Adrenal gland (tissue), 12 donors: ENCODE measurements around the gene KCNMA1. TPM values are rescaled to one million over a fixed set of nuclear protein-coding genes. Genes with fewer than 3 reads are reported as not detected.

Experiments
- DNase-seq, 7 donors: peaks; one replicate each; pipeline ENCODE4 v3.0.0-alpha.2; 2019 to 2020
- H3K27ac ChIP-seq, 5 donors: fragments of 200-600 bp; sonication (generic) in 4 of 5; 1 replicate in 3 of 5; 2 replicates in 2 of 5; pipeline versions ENCODE4 v1.5.1 to v1.8.0; 2016 to 2020; ENCODE audit warnings: mild to moderate bottlenecking in 1 of 5
- H3K27me3 ChIP-seq: fragments of 200-600 bp; 2 replicates; pipeline ENCODE4 v1.8.0; 2021
- H3K36me3 ChIP-seq, 2 donors: fragments of 200-600 bp; replicated peaks in 1 of 2; 1 replicate in 1 of 2; 2 replicates in 1 of 2; pipeline versions ENCODE4 v1.5.1 to v1.8.0; 2018 to 2022
- H3K4me1 ChIP-seq, 2 donors: fragments of 200-600 bp; replicated peaks in 1 of 2; 1 replicate in 1 of 2; 2 replicates in 1 of 2; pipeline versions ENCODE4 v1.5.1 to v1.8.0; 2018 to 2021
- H3K4me3 ChIP-seq, 4 donors: fragments of 200-600 bp; sonication (generic) in 3 of 4; one replicate each; pipeline ENCODE4 v1.5.1; 2016 to 2018
- H3K9me3 ChIP-seq, 3 donors: fragments of 200-600 bp; sonication (generic) in 1 of 3; replicated peaks in 1 of 3; 1 replicate in 2 of 3; 2 replicates in 1 of 3; pipeline versions ENCODE4 v1.5.1 to v1.8.0; 2016 to 2021
- POLR2A ChIP-seq, 2 donors: fragments of 450-650 bp; IDR thresholded peaks; one replicate each; pipeline ENCODE4 v1.6.1; 2017; ENCODE audit warnings: antibody characterized with exemption in 2 of 2, mild to moderate bottlenecking in 2 of 2, moderate library complexity in 1 of 2
- WGBS, 4 donors: extraction: QIAGEN DNeasy Blood & Tissue Kit in 2 of 4; methylation state at CpG; one replicate each; pipeline versions ENCODE4 v1.1.5 to v1.1.7; 2013 to 2017; 5-methylcytosine and 5-hydroxymethylcytosine counted together
- intact Hi-C, 2 donors: fragments of 100-400 bp; cut with DNase I; formaldehyde crosslinking; loops; one replicate each; pipeline versions ENCODE4 v1.14.1 to v1.15.0; 2022 to 2023
- polyA plus RNA-seq, 3 donors: library from polyadenylated mRNA; stranded (reverse); fragments of 200-250 nt in 2 of 3; fragments of 350-450 nt in 1 of 3; fragmentation: Illumina TruSeq in 1 of 3; extraction: RNeasy Lipid Tissue Mini Kit (QIAGEN cat#74804) in 1 of 3; gene quantifications; one replicate each; pipeline ENCODE4 v1.2.3, GENCODE V29; 2013 to 2014
- total RNA-seq, 9 donors: library from RNA; depleted of rRNA in 4 of 9; stranded (reverse); fragments of >200 nt in 4 of 9; fragments of 120-200 nt in 1 of 9; fragmentation: NEBNext Ultra II Directional in 1 of 9; extraction: Animal tissue kit (Norgen Biotek cat#: 25700) in 1 of 9; gene quantifications; one replicate each; pipeline versions ENCODE4 v1.1.0 to v1.2.4, GENCODE V29; 2013 to 2023
- TF ChIP-seq, protein P1 (sequence below), 6 experiments: fragments of 450-650 bp in 4 of 6; fragments of 200-600 bp in 2 of 6; sonication (generic) in 1 of 6; IDR thresholded peaks; 1 replicate in 5 of 6; 2 replicates in 1 of 6; pipeline versions ENCODE4 v1.5.1 to v1.8.0; 2016 to 2021; ENCODE audit warnings: antibody characterized with exemption in 6 of 6, mild to moderate bottlenecking in 2 of 6, moderate library complexity in 1 of 6
- donor health status: healthy with polysubstance abuse.
- donor health status: Bipolar disorder and iron deficiency.
- donor health status: DM: yes; HTN: yes; CAD: no.
- donor health status: DM: no; HTN: no; CAD: no.
- donor health status: DM: no; HTN: no; CAD: no.
- donor health status: DM: yes; HTN: yes; CAD: no.

The KCNMA1 gene
- total and polyA plus RNA-seq, 12 donors, result 6.4 to 37.7 (median 13.4) TPM

DNA sequence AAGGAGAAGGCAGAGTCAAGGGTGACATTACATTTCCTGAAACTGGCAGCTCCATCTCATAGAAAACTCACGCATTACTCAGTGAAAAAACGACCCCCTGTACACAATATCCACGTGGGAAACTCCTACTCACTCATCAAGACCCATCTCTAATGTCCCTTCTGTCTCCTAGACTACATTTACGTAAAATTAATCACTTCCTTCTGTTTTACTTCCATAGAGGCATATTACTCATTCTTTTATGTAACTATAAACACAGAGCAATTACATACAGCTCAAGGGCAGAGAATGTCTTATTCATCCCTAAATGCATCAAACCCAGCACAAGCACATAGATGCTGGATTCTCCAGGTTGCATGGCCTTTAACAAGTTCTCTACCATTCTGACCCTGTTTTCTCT is 281.8 kb downstream of the KCNMA1 start:
- peaks cover 0 to 11% of the 10 kb centered on the region in 2 donors for H3K4me1 ChIP-seq
- H3K27ac ChIP-seq, result no peak overlapping the region
- H3K4me3 ChIP-seq, result no peak overlapping the region
- intact Hi-C loops, result no loop called here
- H3K27me3 ChIP-seq, result no peaks in the 10 kb centered on the region
- no peaks in the 10 kb centered on the region for H3K9me3 ChIP-seq
- no peak for DNase-seq
- H3K36me3 ChIP-seq, result no peaks in the 10 kb centered on the region
- no peak for TF ChIP-seq POLR2A (IDR thresholded peaks at IDR 0.05)
- TF ChIP-seq, protein P1, sequence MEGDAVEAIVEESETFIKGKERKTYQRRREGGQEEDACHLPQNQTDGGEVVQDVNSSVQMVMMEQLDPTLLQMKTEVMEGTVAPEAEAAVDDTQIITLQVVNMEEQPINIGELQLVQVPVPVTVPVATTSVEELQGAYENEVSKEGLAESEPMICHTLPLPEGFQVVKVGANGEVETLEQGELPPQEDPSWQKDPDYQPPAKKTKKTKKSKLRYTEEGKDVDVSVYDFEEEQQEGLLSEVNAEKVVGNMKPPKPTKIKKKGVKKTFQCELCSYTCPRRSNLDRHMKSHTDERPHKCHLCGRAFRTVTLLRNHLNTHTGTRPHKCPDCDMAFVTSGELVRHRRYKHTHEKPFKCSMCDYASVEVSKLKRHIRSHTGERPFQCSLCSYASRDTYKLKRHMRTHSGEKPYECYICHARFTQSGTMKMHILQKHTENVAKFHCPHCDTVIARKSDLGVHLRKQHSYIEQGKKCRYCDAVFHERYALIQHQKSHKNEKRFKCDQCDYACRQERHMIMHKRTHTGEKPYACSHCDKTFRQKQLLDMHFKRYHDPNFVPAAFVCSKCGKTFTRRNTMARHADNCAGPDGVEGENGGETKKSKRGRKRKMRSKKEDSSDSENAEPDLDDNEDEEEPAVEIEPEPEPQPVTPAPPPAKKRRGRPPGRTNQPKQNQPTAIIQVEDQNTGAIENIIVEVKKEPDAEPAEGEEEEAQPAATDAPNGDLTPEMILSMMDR (IDR thresholded peaks at IDR 0.05), result no peak
- WGBS, 4 donors, result 61 to 71% (median 64%) methylated on average over 4 of the region's 4 CpGs

DNA sequence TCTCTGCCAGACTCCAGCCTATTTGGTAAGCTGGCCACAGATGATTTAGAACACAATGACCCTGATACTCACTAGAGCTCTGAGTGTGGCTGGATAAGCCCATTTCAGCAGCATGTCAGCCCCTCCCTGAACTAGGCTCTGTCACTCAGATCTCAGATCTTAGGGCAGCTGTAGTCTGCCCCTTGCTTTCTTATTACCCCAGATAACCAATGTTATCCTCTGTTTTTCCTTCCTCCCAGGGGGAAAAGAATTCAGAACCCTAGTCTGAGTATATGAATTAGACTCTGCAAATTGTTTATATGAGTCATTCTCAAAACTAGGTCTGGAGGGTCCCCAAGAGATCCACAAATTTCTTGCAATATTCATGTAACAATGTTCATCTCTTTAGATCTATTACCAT is 286.2 kb downstream of the KCNMA1 start:
- H3K27ac ChIP-seq, result peak overlapping the region in 3 of 5 donors; percentile 20 to 44 (median 28)
- peaks cover 0 to 13% of the 10 kb centered on the region in 2 donors for H3K4me1 ChIP-seq

DNA sequence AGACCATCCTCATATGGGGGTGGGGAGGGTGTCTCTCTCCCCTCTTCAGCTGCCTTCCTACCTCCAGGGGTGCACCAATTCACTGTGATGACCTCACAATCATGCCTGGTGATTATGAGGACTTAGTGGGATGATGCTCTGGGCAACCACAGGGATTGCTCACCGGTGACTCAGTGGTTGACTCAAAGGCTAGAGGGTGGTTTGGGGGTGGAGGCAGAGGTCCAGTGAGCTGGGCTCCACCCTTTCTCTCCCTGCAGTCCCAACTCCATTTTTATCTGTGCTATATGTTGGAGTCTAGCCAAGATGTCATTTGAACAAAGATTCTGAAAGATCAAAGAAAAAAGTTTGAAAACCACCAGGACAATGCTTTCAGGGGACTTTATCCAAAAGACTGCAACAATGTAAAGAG is 286.9 kb downstream of the KCNMA1 start:
- H3K36me3 ChIP-seq, result no peaks in the 10 kb centered on the region
- peak; percentile 80 to 88 (median 86) for DNase-seq
- intact Hi-C loops, result no loop called here
- H3K9me3 ChIP-seq, result no peaks in the 10 kb centered on the region
- H3K4me3 ChIP-seq, result no peak overlapping the region
- WGBS, 4 donors, result 23 to 45% (median 36%) methylated on average over 1 of the region's 1 CpG
- peaks cover 0 to 13% of the 10 kb centered on the region in 2 donors for H3K4me1 ChIP-seq
- no peak for TF ChIP-seq POLR2A (IDR thresholded peaks at IDR 0.05)
- TF ChIP-seq, protein P1 (IDR thresholded peaks at IDR 0.05), result no peak
- H3K27ac ChIP-seq, result peak overlapping the region in 3 of 5 donors; percentile 20 to 46 (median 28)
- no peaks in the 10 kb centered on the region for H3K27me3 ChIP-seq

More for the DNA sequence above, 286.2 kb downstream of the KCNMA1 start:
- H3K4me3 ChIP-seq, result no peak overlapping the region
- intact Hi-C loops, result no loop called here
- peak in 2 of 7 donors; percentile 12 to 25 for DNase-seq
- no peaks in the 10 kb centered on the region for H3K36me3 ChIP-seq
- no peaks in the 10 kb centered on the region for H3K9me3 ChIP-seq
- no peak for TF ChIP-seq POLR2A (IDR thresholded peaks at IDR 0.05)
- TF ChIP-seq, protein P1 (IDR thresholded peaks at IDR 0.05), result no peak
- no peaks in the 10 kb centered on the region for H3K27me3 ChIP-seq

DNA sequence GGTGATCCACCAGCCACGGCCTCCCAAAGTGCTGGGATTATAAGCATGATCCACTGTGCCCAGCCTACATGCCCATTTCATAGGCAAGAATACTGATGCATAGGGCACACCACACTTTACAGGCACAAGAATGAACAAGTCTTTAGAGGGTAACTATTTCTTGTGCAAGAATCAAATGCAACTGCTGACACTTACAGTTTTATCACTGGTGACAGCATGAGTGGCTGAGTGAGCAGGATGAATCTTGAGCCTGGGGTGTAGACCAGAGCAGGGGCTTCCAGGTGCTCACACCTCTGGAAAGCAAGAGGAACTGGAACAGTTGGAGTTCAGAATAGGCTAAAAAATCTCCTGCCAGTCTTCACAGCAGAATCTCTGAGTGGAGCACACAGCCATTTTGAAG is 287.5 kb downstream of the KCNMA1 start:
- Histone ChIP-seq H3K4me1 (peaks cover 0 to 13% of the 10 kb centered on the region in 2 donors), H3K27ac (peak overlapping the region in 2 of 5 donors; percentile 20 to 46)
- 93 to 100% (median 98%) methylated on average over 1 of the region's 1 CpG for WGBS, 4 donors

More for the DNA sequence above, 287.5 kb downstream of the KCNMA1 start:
- no peak for DNase-seq
- Histone ChIP-seq H3K27me3 (no peaks in the 10 kb centered on the region), H3K9me3 (no peaks in the 10 kb centered on the region), H3K36me3 (no peaks in the 10 kb centered on the region), H3K4me3 (no peak overlapping the region)
- intact Hi-C loops, result no loop called here
- TF ChIP-seq POLR2A (IDR thresholded peaks at IDR 0.05), result no peak
- TF ChIP-seq, protein P1 (IDR thresholded peaks at IDR 0.05), result no peak
